Measurements from ENCODE around the gene ARHGEF11. TPM values are rescaled to one million over a fixed set of nuclear protein-coding genes. Genes with fewer than 3 reads are reported as not detected.
A peak's percentile ranks its signal among the peaks of the same experiment; 100 is the strongest.

Gene ARHGEF11
- total and polyA plus RNA-seq, 9 of the 15 experiments (the other 6 are each of a cell fraction or from before 2014, with no cell fraction given) = 0.14 to 15.5 (median 9.0) TPM

DNA sequence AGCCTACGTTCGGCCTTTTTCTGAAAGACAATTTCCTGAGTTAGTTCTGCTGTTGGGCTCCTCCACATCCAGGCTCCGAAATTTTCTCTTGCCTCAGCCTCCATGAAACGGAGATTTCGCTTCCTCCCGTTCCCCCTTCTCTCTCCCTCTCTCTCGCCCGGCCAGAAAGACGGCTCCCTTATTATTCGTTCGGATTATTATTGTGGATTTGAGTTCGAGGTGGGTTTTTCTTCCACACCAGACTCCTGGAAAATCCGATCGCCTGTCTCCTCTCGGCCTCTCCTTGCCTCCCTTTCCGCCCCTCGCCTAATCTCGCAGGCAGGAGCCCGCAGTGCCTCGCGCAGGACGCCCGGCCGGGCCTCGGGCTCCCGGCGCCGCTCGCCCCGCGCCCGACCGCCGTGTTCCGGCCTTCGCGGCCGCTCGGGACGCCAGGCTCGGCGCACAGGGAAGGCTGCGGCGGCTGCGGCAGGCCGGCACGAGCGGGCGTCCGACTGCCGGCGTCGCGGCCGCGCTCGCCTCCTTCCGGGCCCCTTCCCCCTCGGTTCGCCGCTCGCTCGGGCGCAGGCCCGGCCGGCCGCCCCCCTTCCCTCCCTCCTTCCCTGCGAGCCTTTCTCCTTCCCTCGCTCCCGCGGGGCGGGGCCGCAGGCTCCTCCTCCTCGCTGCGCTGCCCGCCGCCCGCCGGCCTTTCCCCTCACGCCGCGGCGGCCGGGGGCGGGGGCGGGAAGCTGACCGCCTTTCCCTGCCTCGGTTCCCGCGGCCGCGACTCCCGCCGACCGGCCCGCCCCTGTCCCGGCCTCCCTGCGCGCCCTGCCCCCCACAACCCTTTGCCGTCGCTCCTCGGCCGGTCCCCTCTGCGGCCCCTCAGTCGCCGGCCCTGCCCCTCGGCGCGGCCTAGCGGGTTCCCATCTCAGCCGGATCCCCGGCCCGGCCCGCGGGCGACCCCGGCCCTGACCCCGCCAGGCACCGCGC, at the start of gene ARHGEF11 (continued):
- TF ChIP-seq TAF1 (IDR thresholded peaks at IDR 0.05; ENCODE audit: control insufficient read depth, extremely low read depth, insufficient read depth, low read length, severe bottlenecking) (peak; percentile 54), ELK3 (CRISPR knock-in tag; IDR thresholded peaks at IDR 0.05) (no peak), CREB1 (IDR thresholded peaks at IDR 0.05) (no peak), CREB1 (CRISPR knock-in tag; IDR thresholded peaks at IDR 0.05) (no peak), SAFB (IDR thresholded peaks at IDR 0.05; ENCODE audit: borderline replicate concordance, low read depth, low read length) (no peak), ZNF24 (IDR thresholded peaks at IDR 0.05) (no peak; the same call in 1 of the 2 replicates), ARID3A (IDR thresholded peaks at IDR 0.05; ENCODE audit: borderline replicate concordance, low read depth, low read length) (no peak), TCFL5 (CRISPR knock-in tag; conservative IDR thresholded peaks at IDR 0.05) (no peak), ZBED1 (IDR thresholded peaks at IDR 0.05) (no peak), ZBTB7A (IDR thresholded peaks at IDR 0.05; ENCODE audit: borderline replicate concordance, control insufficient read depth, low read depth, low read length) (peak; percentile 79; the same call in 1 of the 2 replicates), NEUROD1 (IDR thresholded peaks at IDR 0.05; ENCODE audit: borderline replicate concordance, low read depth, low read length, partially characterized antibody) (no peak), SREBF2 (CRISPR knock-in tag; IDR thresholded peaks at IDR 0.05) (no peak), NONO (IDR thresholded peaks at IDR 0.05; ENCODE audit: low read depth in 2 of 2, low read length in 1 of 2) (peak; percentile 34 to 80)
- TF ChIP-seq, protein P1, sequence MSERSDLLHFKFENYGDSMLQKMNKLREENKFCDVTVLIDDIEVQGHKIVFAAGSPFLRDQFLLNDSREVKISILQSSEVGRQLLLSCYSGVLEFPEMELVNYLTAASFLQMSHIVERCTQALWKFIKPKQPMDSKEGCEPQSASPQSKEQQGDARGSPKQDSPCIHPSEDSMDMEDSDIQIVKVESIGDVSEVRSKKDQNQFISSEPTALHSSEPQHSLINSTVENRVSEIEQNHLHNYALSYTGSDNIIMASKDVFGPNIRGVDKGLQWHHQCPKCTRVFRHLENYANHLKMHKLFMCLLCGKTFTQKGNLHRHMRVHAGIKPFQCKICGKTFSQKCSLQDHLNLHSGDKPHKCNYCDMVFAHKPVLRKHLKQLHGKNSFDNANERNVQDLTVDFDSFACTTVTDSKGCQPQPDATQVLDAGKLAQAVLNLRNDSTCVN (CRISPR knock-in tag; IDR thresholded peaks at IDR 0.05) = no peak
- TF ChIP-seq, protein P2, sequence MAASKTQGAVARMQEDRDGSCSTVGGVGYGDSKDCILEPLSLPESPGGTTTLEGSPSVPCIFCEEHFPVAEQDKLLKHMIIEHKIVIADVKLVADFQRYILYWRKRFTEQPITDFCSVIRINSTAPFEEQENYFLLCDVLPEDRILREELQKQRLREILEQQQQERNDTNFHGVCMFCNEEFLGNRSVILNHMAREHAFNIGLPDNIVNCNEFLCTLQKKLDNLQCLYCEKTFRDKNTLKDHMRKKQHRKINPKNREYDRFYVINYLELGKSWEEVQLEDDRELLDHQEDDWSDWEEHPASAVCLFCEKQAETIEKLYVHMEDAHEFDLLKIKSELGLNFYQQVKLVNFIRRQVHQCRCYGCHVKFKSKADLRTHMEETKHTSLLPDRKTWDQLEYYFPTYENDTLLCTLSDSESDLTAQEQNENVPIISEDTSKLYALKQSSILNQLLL (CRISPR knock-in tag; IDR thresholded peaks at IDR 0.05; ENCODE audit: borderline replicate concordance) = no peak
- TF ChIP-seq, protein P3, sequence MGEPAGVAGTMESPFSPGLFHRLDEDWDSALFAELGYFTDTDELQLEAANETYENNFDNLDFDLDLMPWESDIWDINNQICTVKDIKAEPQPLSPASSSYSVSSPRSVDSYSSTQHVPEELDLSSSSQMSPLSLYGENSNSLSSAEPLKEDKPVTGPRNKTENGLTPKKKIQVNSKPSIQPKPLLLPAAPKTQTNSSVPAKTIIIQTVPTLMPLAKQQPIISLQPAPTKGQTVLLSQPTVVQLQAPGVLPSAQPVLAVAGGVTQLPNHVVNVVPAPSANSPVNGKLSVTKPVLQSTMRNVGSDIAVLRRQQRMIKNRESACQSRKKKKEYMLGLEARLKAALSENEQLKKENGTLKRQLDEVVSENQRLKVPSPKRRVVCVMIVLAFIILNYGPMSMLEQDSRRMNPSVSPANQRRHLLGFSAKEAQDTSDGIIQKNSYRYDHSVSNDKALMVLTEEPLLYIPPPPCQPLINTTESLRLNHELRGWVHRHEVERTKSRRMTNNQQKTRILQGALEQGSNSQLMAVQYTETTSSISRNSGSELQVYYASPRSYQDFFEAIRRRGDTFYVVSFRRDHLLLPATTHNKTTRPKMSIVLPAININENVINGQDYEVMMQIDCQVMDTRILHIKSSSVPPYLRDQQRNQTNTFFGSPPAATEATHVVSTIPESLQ (CRISPR knock-in tag; IDR thresholded peaks at IDR 0.05) = no peak
- TF ChIP-seq, protein P4, sequence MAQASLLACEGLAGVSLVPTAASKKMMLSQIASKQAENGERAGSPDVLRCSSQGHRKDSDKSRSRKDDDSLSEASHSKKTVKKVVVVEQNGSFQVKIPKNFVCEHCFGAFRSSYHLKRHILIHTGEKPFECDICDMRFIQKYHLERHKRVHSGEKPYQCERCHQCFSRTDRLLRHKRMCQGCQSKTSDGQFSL (CRISPR knock-in tag; IDR thresholded peaks at IDR 0.05) = no peak
- TF ChIP-seq, protein P4 (tag; IDR thresholded peaks at IDR 0.05) = no peak

Measured in K562 (cell line).